MM.1S (cell line): ENCODE measurements around the gene ZNF598.

Source experiments
- DNase-seq: peaks from one replicate; pipeline ENCODE4 v3.0.0-alpha.2; 2015
- H2AFZ ChIP-seq: fragments of 300-600 bp; sonication (generic); 2 replicates; pipeline ENCODE4 v1.6.0; 2016; ENCODE audit warnings: antibody characterized with exemption, low read length
- H3F3A ChIP-seq: fragments of 300-600 bp; sonication (generic); 2 replicates; pipeline ENCODE4 v1.6.1; 2016; ENCODE audit warnings: mild to moderate bottlenecking, antibody characterized with exemption, low read length, moderate library complexity, mixed read lengths; ENCODE audit not compliant: insufficient read depth
- H3K27ac ChIP-seq: fragments of 300-600 bp; sonication (generic); 2 replicates; pipeline ENCODE4 v1.5.1; 2016; ENCODE audit warnings: mild to moderate bottlenecking, low read length
- H3K27me3 ChIP-seq: fragments of 300-600 bp; sonication (generic); replicated peaks from 2 replicates; pipeline ENCODE4 v1.6.0; 2016; ENCODE audit warnings: low read length; ENCODE audit not compliant: insufficient read depth
- H3K36me3 ChIP-seq: fragments of 300-600 bp; sonication (generic); replicated peaks from 2 replicates; pipeline ENCODE4 v1.6.1; 2016; ENCODE audit warnings: mild to moderate bottlenecking, low read length, mixed read lengths; ENCODE audit not compliant: insufficient read depth
- H3K4me1 ChIP-seq: fragments of 300-600 bp; sonication (generic); 2 replicates; pipeline ENCODE4 v1.6.1; 2016; ENCODE audit warnings: low read length, mixed read lengths
- H3K4me2 ChIP-seq: fragments of 300-600 bp; sonication (generic); 2 replicates; pipeline ENCODE4 v1.6.0; 2016; ENCODE audit warnings: low read depth, low read length
- H3K4me3 ChIP-seq: fragments of 300-600 bp; sonication (generic); 2 replicates; pipeline ENCODE4 v1.5.1; 2016; ENCODE audit warnings: low read length, mixed read lengths
- H3K79me2 ChIP-seq: fragments of 300-600 bp; sonication (generic); 2 replicates; pipeline ENCODE4 v1.6.1; 2016; ENCODE audit warnings: mixed run types, low read length, mixed read lengths
- H3K9ac ChIP-seq: fragments of 300-600 bp; sonication (generic); 2 replicates; pipeline ENCODE4 v1.6.1; 2016; ENCODE audit warnings: low read length, mixed read lengths
- H3K9me2 ChIP-seq: fragments of 300-600 bp; sonication (generic); replicated peaks from 2 replicates; pipeline ENCODE4 v1.6.1; 2016; ENCODE audit warnings: mild to moderate bottlenecking, low read length, mixed read lengths; ENCODE audit not compliant: insufficient read depth
- H3K9me3 ChIP-seq: fragments of 300-600 bp; sonication (generic); replicated peaks from 2 replicates; pipeline ENCODE4 v1.6.1; 2016; ENCODE audit warnings: mild to moderate bottlenecking, low read length, mixed read lengths; ENCODE audit not compliant: insufficient read depth
- H4K20me1 ChIP-seq: fragments of 300-600 bp; sonication (generic); 2 replicates; pipeline ENCODE4 v1.6.1; 2016; ENCODE audit warnings: mild to moderate bottlenecking, low read length, moderate library complexity, mixed read lengths; ENCODE audit not compliant: insufficient read depth
- CTCF ChIP-seq: fragments of 300-600 bp; sonication (generic); IDR thresholded peaks from 2 replicates; pipeline ENCODE4 v1.5.1; 2016; ENCODE audit warnings: antibody characterized with exemption, low read length, mixed read lengths
- EZH2 ChIP-seq: fragments of 300-600 bp; sonication (generic); optimal IDR thresholded peaks from 2 replicates; pipeline ENCODE3; 2017; ENCODE audit warnings: low read depth, mild to moderate bottlenecking, antibody characterized with exemption, low read length, mixed read lengths
- EZH2phosphoT487 ChIP-seq: fragments of 300-600 bp; sonication (generic); IDR thresholded peaks from 2 replicates; pipeline ENCODE4 v1.6.1; 2018; ENCODE audit warnings: antibody characterized with exemption, low read length

Gene ZNF598

GRCh38 chr16:1950559-1950958, 59.1 kb downstream of the ZNF598 start:
- no peaks in the 10 kb centered on the region for H3K36me3 ChIP-seq
- H3K9me2 ChIP-seq, result no peaks in the 10 kb centered on the region
- H3K4me1 ChIP-seq, result no peaks in the 10 kb centered on the region
- no peaks in the 10 kb centered on the region for H3F3A ChIP-seq
- no peak overlapping the region for H3K9ac ChIP-seq
- peaks cover 21% of the 10 kb centered on the region for H3K27me3 ChIP-seq
- no peaks in the 10 kb centered on the region for H3K9me3 ChIP-seq
- no peak for DNase-seq
- no peaks in the 10 kb centered on the region for H4K20me1 ChIP-seq
- TF ChIP-seq EZH2phosphoT487, result no peak
- TF ChIP-seq EZH2, result no peak
- no peak for TF ChIP-seq CTCF
- no peak overlapping the region for H3K27ac ChIP-seq
- H3K4me3 ChIP-seq, result no peak overlapping the region
- H3K79me2 ChIP-seq, result no peaks in the 10 kb centered on the region
- H2AFZ ChIP-seq, result no peak overlapping the region
- no peak overlapping the region for H3K4me2 ChIP-seq

GRCh38 chr16:1950047-1950446, 59.6 kb downstream of the ZNF598 start:
- Histone ChIP-seq H3K79me2 (no peaks in the 10 kb centered on the region), H3K4me3 (no peak overlapping the region), H2AFZ (no peak overlapping the region), H3K27ac (no peak overlapping the region), H3K4me1 (no peaks in the 10 kb centered on the region), H3K9me3 (no peaks in the 10 kb centered on the region), H3F3A (no peaks in the 10 kb centered on the region), H3K27me3 (peaks cover 19% of the 10 kb centered on the region), H3K4me2 (no peak overlapping the region), H3K36me3 (no peaks in the 10 kb centered on the region), H3K9me2 (no peaks in the 10 kb centered on the region), H3K9ac (no peak overlapping the region), H4K20me1 (no peaks in the 10 kb centered on the region)
- no peak for TF ChIP-seq EZH2phosphoT487
- no peak for TF ChIP-seq CTCF
- no peak for TF ChIP-seq EZH2
- DNase-seq, result no peak

GRCh38 chr16:1949507-1949906, 60.1 kb downstream of the ZNF598 start:
- no peaks in the 10 kb centered on the region for H3K4me1 ChIP-seq
- no peak for DNase-seq
- no peaks in the 10 kb centered on the region for H3F3A ChIP-seq
- H3K4me3 ChIP-seq, result no peak overlapping the region
- no peak overlapping the region for H3K4me2 ChIP-seq
- H3K9me2 ChIP-seq, result no peaks in the 10 kb centered on the region
- no peaks in the 10 kb centered on the region for H3K9me3 ChIP-seq
- no peaks in the 10 kb centered on the region for H3K36me3 ChIP-seq
- no peak overlapping the region for H3K27ac ChIP-seq
- H3K79me2 ChIP-seq, result no peaks in the 10 kb centered on the region
- H2AFZ ChIP-seq, result no peak overlapping the region
- TF ChIP-seq EZH2phosphoT487 (no peak), EZH2 (no peak), CTCF (no peak)
- no peak overlapping the region for H3K9ac ChIP-seq
- H3K27me3 ChIP-seq, result peaks cover 13% of the 10 kb centered on the region
- H4K20me1 ChIP-seq, result no peaks in the 10 kb centered on the region
